ENCODE data around the gene SETD2.

SETD2 gene

DNA sequence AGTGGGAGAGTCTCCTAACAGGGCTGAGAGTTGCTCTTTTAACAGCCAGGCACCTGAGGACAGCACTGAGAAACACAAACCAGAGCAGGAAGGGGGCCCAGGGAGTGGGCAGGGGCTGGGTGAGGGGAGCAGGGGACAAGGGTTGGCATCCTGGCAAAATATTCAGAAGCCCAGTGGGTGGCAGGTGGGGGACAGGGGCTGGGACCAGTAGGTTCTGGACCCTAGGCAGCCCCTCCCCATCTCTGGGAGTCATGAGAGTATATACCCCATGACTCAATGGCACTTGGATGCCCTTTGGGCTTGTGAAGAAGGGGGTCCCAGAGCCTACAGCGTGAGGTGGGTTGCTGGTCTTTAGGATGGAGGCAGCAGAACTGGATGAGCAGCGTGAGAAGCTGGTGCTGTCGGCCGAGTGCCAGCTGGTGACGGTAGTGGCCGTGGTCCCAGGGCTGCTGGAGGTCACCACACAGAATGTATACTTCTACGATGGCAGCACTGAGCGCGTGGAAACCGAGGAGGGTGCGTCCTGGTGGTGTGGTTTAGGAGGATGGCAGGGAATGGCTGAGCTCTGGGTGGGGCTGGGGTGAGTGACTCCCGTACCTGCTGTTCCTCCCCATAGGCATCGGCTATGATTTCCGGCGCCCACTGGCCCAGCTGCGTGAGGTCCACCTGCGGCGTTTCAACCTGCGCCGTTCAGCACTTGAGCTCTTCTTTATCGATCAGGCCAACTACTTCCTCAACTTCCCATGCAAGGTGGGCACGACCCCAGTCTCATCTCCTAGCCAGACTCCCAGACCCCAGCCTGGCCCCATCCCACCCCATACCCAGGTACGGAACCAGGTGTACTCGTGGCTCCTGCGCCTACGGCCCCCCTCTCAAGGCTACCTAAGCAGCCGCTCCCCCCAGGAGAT is 160.2 kb downstream of the SETD2 start:
- TF ChIP-seq GATA2 (IDR thresholded peaks at IDR 0.05; ENCODE audit: low read depth, low read length) (no peak), GATA3 (IDR thresholded peaks at IDR 0.05; ENCODE audit: low read depth, low read length) (no peak)

DNA sequence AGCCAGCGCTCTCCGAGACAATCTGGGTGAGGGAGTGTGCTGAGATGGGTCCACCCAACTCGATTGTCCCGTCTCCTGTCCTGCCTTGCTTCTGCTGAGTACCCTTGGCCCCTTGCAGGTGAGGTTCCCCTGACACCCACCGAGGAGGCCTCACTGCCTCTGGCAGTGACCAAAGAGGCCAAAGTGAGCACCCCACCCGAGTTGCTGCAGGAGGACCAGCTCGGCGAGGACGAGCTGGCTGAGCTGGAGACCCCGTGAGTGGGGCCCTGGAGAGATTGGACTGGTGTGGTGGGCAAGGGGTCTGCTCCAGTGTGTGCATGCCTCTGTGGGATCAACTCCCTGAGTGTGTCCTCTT is 160.9 kb downstream of the SETD2 start:
- TF ChIP-seq GATA2 (IDR thresholded peaks at IDR 0.05; ENCODE audit: low read depth, low read length) (no peak), GATA3 (IDR thresholded peaks at IDR 0.05; ENCODE audit: low read depth, low read length) (no peak)

DNA sequence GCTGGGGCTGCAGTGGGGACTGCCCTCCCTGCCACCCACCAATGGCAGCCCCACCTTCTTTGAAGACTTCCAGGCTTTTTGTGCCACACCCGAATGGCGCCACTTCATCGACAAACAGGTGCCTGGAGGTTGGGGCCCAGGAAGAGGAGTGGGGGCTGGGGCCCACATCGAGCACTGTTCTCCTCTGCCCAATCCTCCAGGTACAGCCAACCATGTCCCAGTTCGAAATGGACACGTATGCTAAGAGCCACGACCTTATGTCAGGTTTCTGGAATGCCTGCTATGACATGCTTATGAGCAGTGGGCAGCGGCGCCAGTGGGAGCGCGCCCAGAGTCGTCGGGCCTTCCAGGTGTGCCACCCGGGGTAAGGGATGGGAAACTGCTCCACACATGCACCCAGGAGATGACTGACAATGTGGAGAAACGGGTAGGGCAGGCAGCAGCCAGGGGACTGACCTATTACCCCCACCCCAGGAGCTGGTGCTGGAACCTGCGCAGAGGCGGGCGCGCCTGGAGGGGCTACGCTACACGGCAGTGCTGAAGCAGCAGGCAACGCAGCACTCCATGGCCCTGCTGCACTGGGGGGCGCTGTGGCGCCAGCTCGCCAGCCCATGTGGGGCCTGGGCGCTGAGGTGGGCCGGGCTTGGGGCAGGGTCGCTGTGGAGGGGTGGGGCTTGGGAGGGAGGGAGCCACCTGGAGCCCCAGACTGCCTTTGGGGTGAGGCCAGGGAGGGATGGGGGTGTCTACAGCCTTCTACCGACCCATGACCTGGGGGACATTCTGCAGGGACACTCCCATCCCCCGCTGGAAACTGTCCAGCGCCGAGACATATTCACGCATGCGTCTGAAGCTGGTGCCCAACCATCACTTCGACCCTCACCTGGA is 161.5 kb downstream of the SETD2 start:
- TF ChIP-seq GATA2 (IDR thresholded peaks at IDR 0.05; ENCODE audit: low read depth, low read length): no peak
- no peak for TF ChIP-seq GATA3 (IDR thresholded peaks at IDR 0.05; ENCODE audit: low read depth, low read length)

DNA sequence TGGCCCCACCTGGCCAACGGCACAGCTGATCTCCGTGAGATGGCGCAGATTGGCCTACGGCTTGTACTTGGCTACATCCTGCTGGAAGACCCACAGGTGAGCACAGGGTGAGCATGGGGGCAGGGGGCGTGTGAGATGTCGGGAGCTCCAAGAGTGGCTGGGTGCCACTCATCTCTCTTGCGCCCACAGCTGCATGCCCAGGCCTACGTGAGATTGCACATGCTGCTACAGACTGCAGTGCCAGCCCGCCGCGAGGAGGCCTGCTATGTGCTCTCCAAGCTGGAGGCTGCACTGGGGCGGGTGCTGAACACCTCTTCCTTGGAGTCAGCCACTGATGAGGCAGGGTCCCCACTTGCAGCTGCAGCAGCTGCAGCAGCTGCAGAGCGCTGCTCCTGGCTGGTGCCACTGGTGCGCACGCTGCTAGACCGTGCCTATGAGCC is 162.2 kb downstream of the SETD2 start:
- no peak for TF ChIP-seq GATA2 (IDR thresholded peaks at IDR 0.05; ENCODE audit: low read depth, low read length)
- no peak for TF ChIP-seq GATA3 (IDR thresholded peaks at IDR 0.05; ENCODE audit: low read depth, low read length)

DNA sequence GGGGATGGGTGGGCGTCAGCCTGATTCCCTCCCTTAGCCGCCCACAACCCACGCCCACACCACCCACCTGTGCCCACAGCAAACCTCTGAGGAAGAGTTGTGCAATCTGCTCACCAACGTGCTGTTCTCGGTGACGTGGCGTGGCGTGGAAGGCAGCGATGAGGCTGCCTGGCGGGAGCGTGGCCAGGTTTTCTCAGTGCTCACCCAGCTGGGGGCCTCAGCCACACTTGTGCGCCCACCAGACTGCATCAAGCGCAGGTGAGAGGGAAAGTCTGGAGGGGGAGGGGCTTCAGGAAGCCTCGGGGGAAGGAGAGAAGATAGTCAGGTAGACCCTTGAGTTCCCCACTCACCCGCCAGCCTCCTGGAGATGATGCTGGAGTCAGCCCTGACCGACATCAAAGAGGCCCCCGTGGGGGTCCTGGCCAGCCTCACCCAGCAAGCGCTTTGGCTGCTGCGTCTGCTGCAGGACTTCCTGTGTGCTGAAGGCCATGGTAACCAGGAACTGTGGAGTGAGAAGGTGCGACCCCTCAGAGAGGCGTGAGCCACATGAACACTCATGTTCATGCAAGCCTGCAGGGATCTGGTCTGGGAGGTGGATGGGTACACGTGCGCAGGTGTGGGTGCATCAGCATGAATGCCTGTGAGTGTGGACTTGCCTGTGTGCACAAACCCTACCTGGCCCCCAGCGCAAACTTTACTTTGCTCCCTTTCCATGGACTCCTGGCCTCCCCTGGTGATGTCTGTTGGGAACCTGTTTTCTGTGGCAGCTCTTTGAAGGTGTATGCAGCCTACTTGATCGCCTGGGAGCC is 162.8 kb downstream of the SETD2 start:
- TF ChIP-seq GATA2 (IDR thresholded peaks at IDR 0.05; ENCODE audit: low read depth, low read length) (no peak), GATA3 (IDR thresholded peaks at IDR 0.05; ENCODE audit: low read depth, low read length) (no peak)

DNA sequence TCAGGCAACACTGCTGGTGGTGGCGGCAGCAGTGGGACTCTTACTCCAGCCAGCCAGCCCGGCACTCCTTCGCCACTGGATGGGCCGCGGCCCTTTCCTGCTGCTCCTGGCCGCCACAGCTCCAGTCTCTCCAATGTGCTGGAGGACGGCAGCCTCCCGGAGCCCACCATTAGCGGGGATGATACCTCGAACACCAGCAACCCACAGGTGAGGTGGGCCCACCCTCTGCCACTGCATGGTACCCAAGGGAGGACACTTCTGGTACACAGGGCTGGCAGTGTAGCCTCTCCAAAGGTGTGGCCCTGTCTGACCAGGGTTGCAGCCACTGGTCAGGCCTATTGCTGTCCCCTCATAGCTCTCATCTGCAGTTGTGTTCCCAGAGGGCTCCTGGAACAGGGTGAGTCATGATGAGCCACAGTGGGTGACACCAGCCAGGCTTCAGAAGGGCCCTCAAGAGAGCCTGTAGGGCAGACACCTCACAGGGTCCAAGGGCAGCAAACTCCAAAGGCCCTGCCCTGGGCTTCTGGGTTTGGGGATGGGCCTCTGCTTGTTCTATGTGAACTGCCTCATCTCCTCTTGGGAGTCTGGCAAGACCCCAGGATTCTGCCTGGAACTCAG is 163.6 kb downstream of the SETD2 start:
- TF ChIP-seq GATA2 (IDR thresholded peaks at IDR 0.05; ENCODE audit: low read depth, low read length) (no peak), GATA3 (IDR thresholded peaks at IDR 0.05; ENCODE audit: low read depth, low read length) (no peak)

DNA sequence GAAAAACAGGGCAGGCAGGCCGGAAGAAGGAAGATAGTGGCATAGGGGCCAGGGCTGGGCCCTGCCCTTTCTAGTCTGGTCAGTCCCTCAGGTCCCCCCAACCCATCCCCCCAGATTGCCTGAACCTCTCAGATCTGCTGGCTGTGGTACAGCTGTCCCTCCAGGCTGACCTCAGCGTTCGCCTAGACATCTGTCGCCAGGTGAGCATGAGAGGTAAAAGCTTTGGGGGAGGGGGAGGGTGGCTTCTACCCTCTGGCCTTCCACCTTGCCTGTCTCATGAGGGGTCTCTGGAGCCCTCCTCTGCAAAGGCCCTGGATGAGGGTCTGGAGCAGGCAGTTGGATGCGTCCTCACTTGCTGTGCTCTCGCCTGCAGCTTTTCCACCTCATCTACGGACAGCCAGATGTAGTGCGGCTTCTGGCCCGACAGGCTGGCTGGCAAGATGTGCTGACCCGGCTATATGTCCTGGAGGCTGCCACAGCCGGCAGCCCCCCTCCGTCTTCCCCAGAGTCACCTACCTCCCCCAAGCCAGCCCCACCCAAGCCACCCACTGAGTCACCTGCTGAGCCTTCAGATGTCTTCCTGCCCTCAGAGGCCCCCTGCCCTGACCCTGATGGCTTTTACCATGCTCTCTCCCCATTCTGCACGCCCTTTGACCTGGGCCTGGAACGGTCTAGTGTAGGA is 164.3 kb downstream of the SETD2 start:
- no peak for TF ChIP-seq GATA3 (IDR thresholded peaks at IDR 0.05; ENCODE audit: low read depth, low read length)

DNA sequence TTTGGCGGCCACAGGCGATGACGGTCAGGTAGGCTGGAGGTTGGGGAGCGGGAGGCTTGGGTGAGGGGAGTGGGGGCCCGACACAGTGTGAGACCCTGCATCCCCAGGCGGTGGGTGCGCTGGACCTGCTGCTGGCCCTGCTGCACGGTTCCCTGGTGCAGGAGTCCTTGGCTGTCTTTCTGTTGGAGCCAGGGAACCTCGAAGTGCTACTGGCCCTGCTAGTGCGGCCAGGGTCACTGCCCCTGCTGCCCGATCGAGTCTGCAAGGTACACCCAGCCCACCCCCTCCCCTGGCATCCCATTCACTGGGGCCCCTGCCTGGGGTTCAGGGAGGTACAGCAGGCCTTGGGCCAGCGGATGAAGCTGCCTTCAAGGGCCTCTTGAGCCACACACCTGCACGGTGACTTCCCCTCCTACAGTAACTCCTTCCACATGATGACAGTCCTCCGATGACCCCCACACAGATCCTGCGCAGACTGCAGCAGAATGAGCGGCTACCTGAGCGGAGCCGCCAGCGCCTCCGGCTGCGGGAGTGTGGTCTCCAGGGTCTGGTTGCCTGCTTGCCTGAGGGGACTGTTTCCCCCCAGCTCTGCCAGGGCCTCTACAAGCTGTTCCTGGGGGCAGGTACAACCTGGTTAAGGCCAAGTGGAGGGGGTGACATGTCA is 164.9 kb downstream of the SETD2 start:
- TF ChIP-seq GATA2 (IDR thresholded peaks at IDR 0.05; ENCODE audit: low read depth, low read length): no peak
- TF ChIP-seq GATA3 (IDR thresholded peaks at IDR 0.05; ENCODE audit: low read depth, low read length): no peak

DNA sequence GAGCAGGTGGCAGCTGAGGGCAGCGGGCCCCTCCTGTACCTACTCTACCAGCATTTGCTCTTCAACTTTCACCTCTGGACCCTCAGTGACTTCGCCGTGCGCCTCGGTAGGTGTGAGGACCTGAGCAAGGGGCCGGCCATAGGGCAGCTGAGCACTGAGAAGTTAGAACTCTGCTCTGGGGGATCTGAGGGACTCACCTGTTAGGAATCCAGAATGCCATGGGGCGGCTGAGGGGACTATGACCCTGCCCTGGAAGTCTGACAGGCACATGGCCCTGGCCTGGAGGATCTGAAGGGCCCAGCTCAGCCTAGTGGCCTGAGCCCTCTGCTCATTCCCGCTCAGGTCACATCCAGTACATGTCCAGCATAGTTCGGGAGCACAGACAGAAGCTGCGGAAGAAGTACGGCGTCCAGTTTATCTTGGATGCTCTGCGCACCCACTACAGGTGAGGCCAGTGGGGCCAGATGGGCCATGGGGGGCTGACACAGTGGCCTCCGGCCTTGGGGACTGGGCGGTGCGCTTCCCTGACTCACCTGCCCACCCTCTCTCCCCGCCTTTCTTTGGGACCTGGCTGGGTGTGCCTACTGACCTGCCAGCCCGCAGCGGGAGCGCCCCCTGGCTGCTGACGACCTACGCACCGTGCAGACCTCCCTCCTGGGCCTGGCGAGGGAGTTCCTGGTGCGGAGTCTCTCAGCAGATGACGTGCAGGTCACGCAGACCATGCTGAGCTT is 165.6 kb downstream of the SETD2 start:
- TF ChIP-seq GATA2 (IDR thresholded peaks at IDR 0.05; ENCODE audit: low read depth, low read length) (no peak), GATA3 (IDR thresholded peaks at IDR 0.05; ENCODE audit: low read depth, low read length) (no peak)

DNA sequence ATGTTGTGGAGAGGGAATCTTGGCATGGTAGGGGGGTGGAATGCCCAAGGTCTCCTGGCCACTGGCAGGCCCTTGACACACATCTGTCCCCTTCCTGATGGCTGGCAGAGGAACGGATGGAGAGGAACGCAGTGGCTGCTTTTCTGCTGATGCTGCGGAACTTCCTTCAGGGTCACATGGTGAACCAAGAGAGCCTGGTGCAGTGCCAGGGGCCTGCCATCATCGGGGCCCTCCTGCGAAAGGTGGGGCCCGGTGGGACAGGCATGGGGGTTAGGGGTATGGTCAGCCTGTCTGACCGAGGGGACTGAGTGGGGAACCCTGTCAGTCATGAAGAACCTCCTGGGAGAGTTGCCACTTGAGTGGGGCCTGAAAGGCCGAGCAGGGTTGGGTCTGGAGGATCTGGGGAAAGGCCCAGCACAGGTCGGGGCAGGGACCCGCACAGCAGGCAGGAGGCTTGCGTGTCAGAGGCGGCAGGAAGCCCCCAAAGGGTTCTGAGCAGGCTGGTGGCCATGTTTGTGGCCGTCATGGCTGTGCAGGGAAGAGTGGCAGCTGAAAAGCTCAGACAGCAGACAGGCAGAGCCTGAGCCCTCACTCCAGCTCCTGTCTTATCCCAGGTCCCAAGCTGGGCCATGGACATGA is 166.3 kb downstream of the SETD2 start:
- TF ChIP-seq GATA2 (IDR thresholded peaks at IDR 0.05; ENCODE audit: low read depth, low read length) (no peak), GATA3 (IDR thresholded peaks at IDR 0.05; ENCODE audit: low read depth, low read length) (no peak)

DNA sequence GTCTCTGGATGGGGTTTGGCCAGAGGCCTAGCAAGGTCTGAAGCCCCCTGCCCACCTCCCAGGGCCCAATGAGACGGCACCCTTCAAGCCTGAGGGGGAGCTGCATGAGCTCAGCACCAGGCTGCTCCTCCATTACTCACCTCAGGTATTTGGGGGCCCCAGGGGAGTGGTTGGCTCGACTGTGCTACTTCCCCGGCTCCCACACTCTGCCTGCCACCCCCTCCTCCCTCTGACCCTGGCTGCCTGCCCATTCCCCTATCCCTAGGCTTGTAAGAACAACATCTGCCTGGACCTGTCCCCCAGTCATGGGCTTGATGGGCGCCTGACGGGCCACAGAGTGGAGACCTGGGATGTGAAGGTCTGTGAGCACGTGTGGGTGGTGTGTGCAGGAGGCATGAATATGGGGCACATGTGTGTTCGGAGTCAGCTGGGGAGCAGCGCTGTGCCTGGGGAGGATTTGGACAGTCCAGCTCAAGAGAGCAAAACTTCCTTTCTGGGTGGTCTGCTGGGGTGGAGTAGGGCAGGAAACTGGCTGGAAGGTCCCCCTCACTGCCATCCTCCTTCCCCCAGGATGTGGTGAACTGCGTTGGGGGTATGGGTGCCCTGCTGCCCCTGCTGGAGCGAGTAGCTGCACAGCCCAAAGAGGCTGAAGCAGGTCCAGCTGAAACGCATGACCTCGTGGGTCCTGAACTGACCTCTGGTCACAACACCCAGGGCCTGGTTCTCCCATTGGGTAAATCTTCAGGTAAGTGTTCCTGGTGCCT is 167.0 kb downstream of the SETD2 start:
- TF ChIP-seq GATA2 (IDR thresholded peaks at IDR 0.05; ENCODE audit: low read depth, low read length) (no peak), GATA3 (IDR thresholded peaks at IDR 0.05; ENCODE audit: low read depth, low read length) (no peak)
